ENCODE measurements around the gene SPAG8. TPM values are rescaled to one million over a fixed set of nuclear protein-coding genes. Genes with fewer than 3 reads are reported as not detected.

Gene SPAG8
- polyA plus RNA-seq, 1 donor (not counting 4 experiments of a cell fraction or from before 2014, with no cell fraction given), result 0.08 TPM

DNA sequence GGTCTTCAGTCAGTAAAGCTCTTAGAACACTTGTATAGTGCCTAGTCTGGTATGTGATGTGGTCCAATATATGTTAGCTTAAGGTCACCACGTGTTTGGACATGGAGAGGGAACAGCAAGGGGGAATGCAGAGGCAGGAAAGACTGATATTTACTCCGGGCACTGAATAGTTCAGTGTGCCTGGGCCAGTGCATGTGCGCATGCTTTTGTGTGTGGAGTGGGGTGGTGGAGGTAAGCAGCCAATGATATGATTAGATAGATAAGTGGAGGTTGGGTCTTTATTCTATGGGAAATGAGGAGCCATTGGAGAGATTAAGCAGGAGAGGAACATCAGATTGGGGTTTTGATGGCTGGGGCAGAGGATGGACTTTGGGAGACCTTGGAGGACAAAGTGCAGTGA lies 44.1 kb upstream of the SPAG8 start:
- TF ChIP-seq EZH2 (IDR thresholded peaks at IDR 0.05; ENCODE audit: low read length), result no peak
- TF ChIP-seq, protein P1, sequence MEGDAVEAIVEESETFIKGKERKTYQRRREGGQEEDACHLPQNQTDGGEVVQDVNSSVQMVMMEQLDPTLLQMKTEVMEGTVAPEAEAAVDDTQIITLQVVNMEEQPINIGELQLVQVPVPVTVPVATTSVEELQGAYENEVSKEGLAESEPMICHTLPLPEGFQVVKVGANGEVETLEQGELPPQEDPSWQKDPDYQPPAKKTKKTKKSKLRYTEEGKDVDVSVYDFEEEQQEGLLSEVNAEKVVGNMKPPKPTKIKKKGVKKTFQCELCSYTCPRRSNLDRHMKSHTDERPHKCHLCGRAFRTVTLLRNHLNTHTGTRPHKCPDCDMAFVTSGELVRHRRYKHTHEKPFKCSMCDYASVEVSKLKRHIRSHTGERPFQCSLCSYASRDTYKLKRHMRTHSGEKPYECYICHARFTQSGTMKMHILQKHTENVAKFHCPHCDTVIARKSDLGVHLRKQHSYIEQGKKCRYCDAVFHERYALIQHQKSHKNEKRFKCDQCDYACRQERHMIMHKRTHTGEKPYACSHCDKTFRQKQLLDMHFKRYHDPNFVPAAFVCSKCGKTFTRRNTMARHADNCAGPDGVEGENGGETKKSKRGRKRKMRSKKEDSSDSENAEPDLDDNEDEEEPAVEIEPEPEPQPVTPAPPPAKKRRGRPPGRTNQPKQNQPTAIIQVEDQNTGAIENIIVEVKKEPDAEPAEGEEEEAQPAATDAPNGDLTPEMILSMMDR (optimal IDR thresholded peaks at IDR 0.05 in 1 of 3, IDR thresholded peaks at IDR 0.05 in 1 of 3, conservative IDR thresholded peaks at IDR 0.05 in 1 of 3; ENCODE audit: extremely low read depth in 1 of 3, insufficient read depth in 2 of 3, low read length in 3 of 3), result no peak

DNA sequence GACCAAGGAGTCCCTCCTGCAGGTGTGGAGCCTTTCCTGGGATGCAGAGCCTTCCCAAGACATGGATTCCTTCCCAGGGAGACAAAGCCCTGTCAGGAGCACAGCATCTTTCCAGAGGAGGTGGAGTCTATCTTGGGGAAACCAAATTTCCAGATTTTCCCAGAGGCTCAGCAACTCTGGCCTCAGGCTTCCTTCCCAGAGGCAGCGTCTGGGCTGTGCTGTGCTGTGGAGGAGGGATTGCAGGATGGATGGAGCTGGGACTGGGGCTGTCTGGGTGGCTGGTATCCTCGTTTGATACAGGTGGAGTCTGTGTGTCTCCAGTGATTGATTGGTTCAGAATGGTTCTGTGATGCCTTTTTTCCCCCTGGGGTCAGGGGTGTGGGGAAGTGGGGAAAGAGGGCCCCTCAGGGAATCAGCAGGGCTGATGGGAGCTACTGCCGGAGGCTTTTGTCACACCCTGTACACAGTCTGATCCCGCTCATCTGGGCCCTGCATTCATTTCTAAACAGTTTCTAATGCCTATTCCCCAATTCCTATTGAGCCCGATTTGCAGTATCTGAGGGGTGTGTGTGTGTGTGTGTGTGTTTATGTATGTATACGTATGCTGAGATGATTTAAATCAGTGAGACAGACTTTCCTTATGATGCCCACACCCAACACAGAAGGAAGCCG lies 42.2 kb upstream of the SPAG8 start:
- Histone ChIP-seq H3K4me2 (ENCODE audit: control insufficient read depth, extremely low read depth, insufficient read depth, low read depth, low read length) (no peak overlapping the region), H3K79me2 (ENCODE audit: control insufficient read depth, insufficient read depth, low read length) (no peaks in the 10 kb centered on the region), H3K4me3 (ENCODE audit: control insufficient read depth in 2 of 3, extremely low read depth in 1 of 3, insufficient read depth in 2 of 3, low read depth in 1 of 3, low read length in 3 of 3) (no peak overlapping the region), H3K9me3 (ENCODE audit: control insufficient read depth, low read depth, low read length) (no peaks in the 10 kb centered on the region), H3K27me3 (ENCODE audit: control insufficient read depth, extremely low read depth, insufficient read depth, low read length) (peaks cover 14% of the 10 kb centered on the region), H4K20me1 (ENCODE audit: control insufficient read depth, extremely low read depth, insufficient read depth, low read length) (no peaks in the 10 kb centered on the region), H3K4me1 (ENCODE audit: control insufficient read depth, extremely low read depth, insufficient read depth, low read length) (no peaks in the 10 kb centered on the region), H3K36me3 (ENCODE audit: control insufficient read depth in 2 of 2, extremely low read depth in 1 of 2, insufficient read depth in 2 of 2, low read length in 2 of 2) (peaks cover 0 to 1% of the 10 kb centered on the region in 2 experiments), H3K9me1 (ENCODE audit: control insufficient read depth, extremely low read depth, insufficient read depth, low read length) (no peaks in the 10 kb centered on the region), H3K9ac (ENCODE audit: control insufficient read depth, extremely low read depth, insufficient read depth, low read length) (no peak overlapping the region), H2AFZ (ENCODE audit: control insufficient read depth, low read length) (no peak overlapping the region), H3K27ac (ENCODE audit: control insufficient read depth, insufficient read depth, low read length) (no peak overlapping the region)
- dilution Hi-C loops (cut with MboI; ENCODE audit: extremely low pct_ligation_motif_present, low sequenced_read_pairs), result no loop called here
- no peak for FAIRE-seq
- TF ChIP-seq, protein P1 (optimal IDR thresholded peaks at IDR 0.05 in 1 of 3, IDR thresholded peaks at IDR 0.05 in 1 of 3, conservative IDR thresholded peaks at IDR 0.05 in 1 of 3; ENCODE audit: extremely low read depth in 1 of 3, insufficient read depth in 2 of 3, low read length in 3 of 3), result no peak
- TF ChIP-seq EZH2 (IDR thresholded peaks at IDR 0.05; ENCODE audit: low read length), result no peak
- DNase-seq (ENCODE audit: low read depth, low spot score), result no peak

More for the DNA sequence above, 44.1 kb upstream of the SPAG8 start:
- H4K20me1 ChIP-seq (ENCODE audit: control insufficient read depth, extremely low read depth, insufficient read depth, low read length), result no peaks in the 10 kb centered on the region
- no peak overlapping the region for H3K27ac ChIP-seq (ENCODE audit: control insufficient read depth, insufficient read depth, low read length)
- H2AFZ ChIP-seq (ENCODE audit: control insufficient read depth, low read length), result no peak overlapping the region
- DNase-seq (ENCODE audit: low read depth, low spot score) (no peak), FAIRE-seq (no peak)
- no peak overlapping the region for H3K4me2 ChIP-seq (ENCODE audit: control insufficient read depth, extremely low read depth, insufficient read depth, low read depth, low read length)
- dilution Hi-C loops (cut with MboI; ENCODE audit: extremely low pct_ligation_motif_present, low sequenced_read_pairs), result no loop called here
- H3K4me3 ChIP-seq (ENCODE audit: control insufficient read depth in 2 of 3, extremely low read depth in 1 of 3, insufficient read depth in 2 of 3, low read depth in 1 of 3, low read length in 3 of 3), result no peak overlapping the region
- no peaks in the 10 kb centered on the region for H3K4me1 ChIP-seq (ENCODE audit: control insufficient read depth, extremely low read depth, insufficient read depth, low read length)
- H3K27me3 ChIP-seq (ENCODE audit: control insufficient read depth, extremely low read depth, insufficient read depth, low read length), result peaks cover 17% of the 10 kb centered on the region
- no peak overlapping the region for H3K9ac ChIP-seq (ENCODE audit: control insufficient read depth, extremely low read depth, insufficient read depth, low read length)
- H3K79me2 ChIP-seq (ENCODE audit: control insufficient read depth, insufficient read depth, low read length), result no peaks in the 10 kb centered on the region
- no peaks in the 10 kb centered on the region for H3K9me3 ChIP-seq (ENCODE audit: control insufficient read depth, low read depth, low read length)
- H3K9me1 ChIP-seq (ENCODE audit: control insufficient read depth, extremely low read depth, insufficient read depth, low read length), result no peaks in the 10 kb centered on the region
- no peaks in the 10 kb centered on the region for H3K36me3 ChIP-seq (ENCODE audit: control insufficient read depth in 2 of 2, extremely low read depth in 1 of 2, insufficient read depth in 2 of 2, low read length in 2 of 2)

Data from keratinocyte (primary cell).